Measurements from ENCODE around the gene TRIM44.

The TRIM44 gene

DNA sequence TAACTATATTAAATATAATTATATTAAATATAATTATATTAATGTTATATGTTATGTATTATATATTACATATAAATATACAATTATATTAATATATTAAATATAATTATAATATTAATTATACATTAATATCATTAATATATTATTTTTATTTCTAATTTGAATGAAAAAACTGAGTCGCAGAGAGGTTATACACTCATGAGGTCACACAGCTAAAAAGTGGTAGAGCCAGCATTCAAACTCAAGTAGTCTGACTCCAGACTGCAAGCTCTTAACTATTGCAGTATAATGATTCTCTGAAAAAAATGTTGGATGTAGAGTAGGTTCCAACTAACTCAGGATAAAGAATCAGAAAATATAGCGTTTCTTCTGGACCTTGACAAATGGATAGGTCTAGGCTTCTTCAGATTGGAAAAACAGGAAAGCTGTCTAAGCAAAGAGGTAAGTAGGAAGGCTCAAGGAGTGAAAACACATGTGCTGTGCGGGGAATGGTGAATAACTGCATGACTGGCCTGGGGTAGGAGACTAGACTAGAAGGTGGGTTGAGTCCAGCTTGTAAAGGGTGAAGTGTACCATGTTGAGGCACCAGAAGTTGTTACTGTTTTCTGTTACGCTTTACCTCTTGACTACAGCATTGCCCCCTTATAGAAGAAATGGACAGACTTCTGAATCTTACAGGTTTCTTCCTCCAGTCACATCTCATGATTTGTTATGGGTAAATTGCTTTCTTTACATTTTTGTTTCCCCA is 80.3 kb downstream of the TRIM44 start:
- no peak for DNase-seq (ENCODE audit: low spot score)
- POLR2A ChIA-PET (ENCODE audit: low non-redundant PET) = no interaction called here
- TF ChIP-seq, protein P1, sequence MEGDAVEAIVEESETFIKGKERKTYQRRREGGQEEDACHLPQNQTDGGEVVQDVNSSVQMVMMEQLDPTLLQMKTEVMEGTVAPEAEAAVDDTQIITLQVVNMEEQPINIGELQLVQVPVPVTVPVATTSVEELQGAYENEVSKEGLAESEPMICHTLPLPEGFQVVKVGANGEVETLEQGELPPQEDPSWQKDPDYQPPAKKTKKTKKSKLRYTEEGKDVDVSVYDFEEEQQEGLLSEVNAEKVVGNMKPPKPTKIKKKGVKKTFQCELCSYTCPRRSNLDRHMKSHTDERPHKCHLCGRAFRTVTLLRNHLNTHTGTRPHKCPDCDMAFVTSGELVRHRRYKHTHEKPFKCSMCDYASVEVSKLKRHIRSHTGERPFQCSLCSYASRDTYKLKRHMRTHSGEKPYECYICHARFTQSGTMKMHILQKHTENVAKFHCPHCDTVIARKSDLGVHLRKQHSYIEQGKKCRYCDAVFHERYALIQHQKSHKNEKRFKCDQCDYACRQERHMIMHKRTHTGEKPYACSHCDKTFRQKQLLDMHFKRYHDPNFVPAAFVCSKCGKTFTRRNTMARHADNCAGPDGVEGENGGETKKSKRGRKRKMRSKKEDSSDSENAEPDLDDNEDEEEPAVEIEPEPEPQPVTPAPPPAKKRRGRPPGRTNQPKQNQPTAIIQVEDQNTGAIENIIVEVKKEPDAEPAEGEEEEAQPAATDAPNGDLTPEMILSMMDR (conservative IDR thresholded peaks at IDR 0.05; ENCODE audit: low read depth) = no peak
- no peak overlapping the region for H3K27ac ChIP-seq
- CTCF ChIA-PET = no interaction called here

DNA sequence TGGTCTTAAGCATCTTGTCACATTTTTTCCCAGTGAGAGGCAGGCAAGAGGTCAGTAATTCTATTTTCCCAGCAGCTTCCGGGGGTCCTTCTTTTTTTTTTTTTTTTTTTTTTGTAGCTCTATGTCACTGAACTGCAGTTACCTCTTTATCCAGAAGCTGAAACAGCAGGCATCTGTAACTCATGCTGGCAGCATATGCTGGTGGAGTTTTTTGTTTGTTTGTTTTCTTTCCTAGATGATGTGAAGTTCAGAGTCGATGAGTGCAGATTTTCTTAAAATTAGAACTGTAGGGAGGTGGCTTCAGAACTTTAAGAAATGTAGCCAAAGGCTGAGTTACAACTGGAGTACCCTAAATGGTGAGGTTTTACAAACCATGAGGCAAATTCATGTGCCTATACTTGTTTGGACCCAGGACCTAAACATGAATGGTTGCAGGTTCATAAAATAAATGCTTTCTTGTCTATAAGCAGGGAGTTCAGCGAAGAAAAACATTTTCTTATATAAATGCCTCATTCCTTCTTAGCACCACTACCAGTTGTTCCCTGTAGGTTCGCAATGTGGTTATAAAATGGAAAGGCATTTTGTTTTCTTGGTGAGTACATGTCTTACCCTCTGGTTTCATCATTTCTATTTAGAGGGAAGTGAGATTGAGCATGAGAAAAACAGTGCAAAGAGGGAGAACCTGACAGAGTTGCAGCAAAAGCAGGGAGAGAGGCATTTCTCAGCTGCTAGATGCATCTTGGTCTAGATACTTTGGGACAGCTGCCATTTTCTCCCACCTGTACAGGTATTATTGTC is 84.0 kb downstream of the TRIM44 start:
- CTCF ChIA-PET = no interaction called here
- H3K27ac ChIP-seq = no peak overlapping the region

DNA sequence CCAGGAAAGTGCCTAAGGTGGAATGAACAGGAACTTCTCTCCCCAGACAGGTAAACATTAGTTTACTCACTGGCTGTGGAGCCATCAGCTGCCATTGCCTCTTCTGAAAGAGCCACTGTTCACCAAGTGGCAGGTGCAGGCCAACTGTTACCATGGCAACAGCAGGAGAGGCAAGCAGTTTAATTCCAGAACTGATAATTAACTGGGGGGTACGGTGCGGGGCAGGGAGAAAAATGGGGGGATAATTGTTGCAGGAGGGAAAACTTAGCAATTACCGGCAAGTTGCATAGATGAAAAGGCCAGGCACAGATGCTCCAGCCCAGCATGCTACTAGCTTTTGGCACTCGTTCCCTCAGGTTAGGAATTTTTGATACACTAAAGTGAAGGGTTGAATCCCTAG is 85.1 kb downstream of the TRIM44 start:
- ChIA-PET CTCF (interaction anchor here (0.6 kb wide), 1 partner anchor 51 kb away, joined by 3 read pairs; no protein-coding TSS in a partner anchor), POLR2A (ENCODE audit: low non-redundant PET) (interaction anchor here (0.7 kb wide), 1 partner anchor 38 kb away, joined by 12 read pairs; no protein-coding TSS in a partner anchor)
- no peak for DNase-seq (ENCODE audit: low spot score)
- TF ChIP-seq, protein P1 (conservative IDR thresholded peaks at IDR 0.05; ENCODE audit: low read depth) = no peak
- H3K27ac ChIP-seq = no peak overlapping the region

More for the DNA sequence above, 84.0 kb downstream of the TRIM44 start:
- POLR2A ChIA-PET (ENCODE audit: low non-redundant PET) = no interaction called here
- TF ChIP-seq, protein P1 (conservative IDR thresholded peaks at IDR 0.05; ENCODE audit: low read depth) = no peak
- DNase-seq (ENCODE audit: low spot score) = no peak

DNA sequence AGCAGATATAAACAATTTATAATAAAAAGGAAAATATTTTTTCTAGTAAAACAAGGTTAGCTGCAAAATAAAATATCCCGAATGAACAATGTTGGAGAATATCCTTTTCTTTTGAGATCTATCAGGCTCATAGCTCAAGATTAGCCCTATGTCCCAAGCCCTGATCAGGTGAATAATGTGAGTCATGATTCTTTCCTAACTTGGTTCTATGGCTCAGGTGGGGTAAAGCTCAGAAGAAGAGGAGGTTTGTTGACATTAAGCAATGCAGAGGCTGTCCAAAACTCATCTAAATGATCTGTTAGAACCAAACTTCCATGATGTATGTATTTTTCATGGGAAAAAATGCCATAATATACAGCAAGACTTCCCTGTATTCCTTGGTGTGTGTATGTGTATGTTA is 86.1 kb downstream of the TRIM44 start:
- no peak overlapping the region for H3K27ac ChIP-seq
- DNase-seq (ENCODE audit: low spot score) = peak; percentile 25
- POLR2A ChIA-PET (ENCODE audit: low non-redundant PET) = no interaction called here
- CTCF ChIA-PET = no interaction called here
- TF ChIP-seq, protein P1 (conservative IDR thresholded peaks at IDR 0.05; ENCODE audit: low read depth) = no peak

DNA sequence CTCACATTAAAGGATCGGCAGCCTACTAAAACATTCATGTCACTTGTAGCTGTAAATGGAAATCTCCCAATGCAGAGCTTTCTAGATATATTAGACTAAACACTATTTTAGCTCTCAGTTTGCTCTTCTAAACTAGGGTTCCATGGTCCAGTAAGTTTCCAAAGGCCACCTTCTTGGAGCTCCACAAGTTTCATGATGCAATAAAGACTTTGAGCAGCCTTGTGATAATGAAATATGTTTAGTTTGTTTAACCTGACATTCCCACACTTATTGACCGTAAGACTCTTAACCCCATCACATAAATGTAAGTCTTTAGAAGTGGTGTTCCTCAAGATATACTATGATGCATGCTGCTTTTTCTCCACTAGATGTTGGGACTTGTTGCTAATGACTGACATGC is 87.7 kb downstream of the TRIM44 start:
- TF ChIP-seq, protein P1 (conservative IDR thresholded peaks at IDR 0.05; ENCODE audit: low read depth) = no peak
- ChIA-PET CTCF (interaction anchor here (0.7 kb wide), 2 partner anchors 115 to 131 kb away, joined by 3 to 4 read pairs; no protein-coding TSS in a partner anchor), POLR2A (ENCODE audit: low non-redundant PET) (no interaction called here)
- DNase-seq (ENCODE audit: low spot score) = no peak
- no peak overlapping the region for H3K27ac ChIP-seq

DNA sequence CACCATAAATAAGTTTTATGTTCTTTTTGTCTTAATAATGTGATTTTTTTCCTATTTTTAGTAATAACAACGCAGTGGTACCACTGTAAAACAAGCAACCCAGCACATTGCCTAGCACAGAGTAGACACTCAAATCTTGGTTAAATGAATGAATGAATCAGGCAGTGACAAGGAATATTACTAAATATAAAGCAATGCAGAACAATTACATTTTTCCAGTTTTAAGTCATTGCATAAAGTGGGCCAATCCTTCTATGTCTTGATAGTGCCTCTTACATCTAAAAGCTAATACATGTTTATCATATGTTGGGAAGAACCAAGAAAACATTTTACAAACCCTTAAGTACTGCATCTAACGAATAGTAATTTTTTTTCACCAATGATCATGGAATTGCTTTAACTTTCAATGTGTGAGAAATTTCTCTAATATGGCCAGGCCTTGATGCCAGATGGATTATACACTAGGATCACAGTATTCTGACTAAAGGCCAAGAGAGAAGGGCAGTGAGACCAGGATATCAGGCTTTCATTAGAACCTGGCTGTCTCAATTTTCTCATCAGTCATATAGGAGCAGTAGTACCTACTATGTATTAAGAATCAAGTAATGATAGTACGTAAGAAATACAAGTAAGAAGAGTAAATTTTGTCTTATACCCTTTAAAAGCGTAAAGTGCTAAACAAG is 88.5 kb downstream of the TRIM44 start:
- POLR2A ChIA-PET (ENCODE audit: low non-redundant PET) = interaction anchor here (0.7 kb wide), 1 partner anchor 522 kb away, joined by 4 read pairs; no protein-coding TSS in a partner anchor

More for the DNA sequence above, 88.5 kb downstream of the TRIM44 start:
- TF ChIP-seq, protein P1 (conservative IDR thresholded peaks at IDR 0.05; ENCODE audit: low read depth) = no peak
- peak; percentile 11 for DNase-seq (ENCODE audit: low spot score)
- CTCF ChIA-PET = no interaction called here
- H3K27ac ChIP-seq = no peak overlapping the region

Data from RWPE1 (cell line).